ENCODE data around the gene MOB2.

- TF ChIP-seq CTCF (IDR thresholded peaks at IDR 0.05) (no peak), POLR2A (IDR thresholded peaks at IDR 0.05) (no peak)
These were observed 40.7 kb downstream of the MOB2 start for GRCh38 chr11:1445741-1446445.

All from Peyer's patch (tissue), 4 donors.